NB4 (cell line): Measurements from ENCODE around the gene SETSIP.

Experiments used
- MYC ChIP-seq: IDR thresholded peaks from 2 replicates; pipeline ENCODE4 v1.6.1; 2011; ENCODE audit warnings: low read depth, low read length
- POLR2A ChIP-seq: IDR thresholded peaks from 2 replicates; pipeline ENCODE4 v1.6.1; 2011; ENCODE audit warnings: mild to moderate bottlenecking; ENCODE audit not compliant: insufficient read length; ENCODE audit errors: extremely low read depth
- TF ChIP-seq, protein P1 (sequence below): IDR thresholded peaks from one replicate; pipeline ENCODE4 v1.5.1; 2012; ENCODE audit warnings: low read depth, low read length
- TF ChIP-seq, protein P2 (sequence below): IDR thresholded peaks from 2 replicates; pipeline ENCODE4 v1.6.1; 2011; ENCODE audit warnings: low read depth, low read length

DNA sequence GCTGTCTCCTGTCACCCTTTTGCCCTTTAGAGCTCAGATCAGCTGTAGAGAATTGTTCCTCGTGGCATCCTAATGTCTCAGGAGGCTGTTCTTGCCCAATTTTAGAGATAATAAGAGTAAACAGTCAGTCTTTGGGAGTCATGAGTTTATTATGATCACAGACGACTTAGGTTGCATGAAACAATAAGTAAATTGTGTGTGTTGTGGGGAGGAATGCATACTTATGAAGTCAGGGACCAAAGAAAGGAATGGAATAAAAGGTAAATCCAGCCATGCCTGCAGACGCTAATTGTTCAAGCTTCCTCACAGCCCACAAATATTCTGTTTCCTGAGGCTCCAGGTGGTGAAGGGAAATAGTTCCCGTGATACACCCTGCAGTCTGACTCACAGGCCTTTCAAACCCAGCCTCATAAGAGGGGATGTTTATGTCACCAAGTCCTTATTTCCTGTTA is 44.5 kb downstream of the SETSIP start:
- TF ChIP-seq, protein P1, sequence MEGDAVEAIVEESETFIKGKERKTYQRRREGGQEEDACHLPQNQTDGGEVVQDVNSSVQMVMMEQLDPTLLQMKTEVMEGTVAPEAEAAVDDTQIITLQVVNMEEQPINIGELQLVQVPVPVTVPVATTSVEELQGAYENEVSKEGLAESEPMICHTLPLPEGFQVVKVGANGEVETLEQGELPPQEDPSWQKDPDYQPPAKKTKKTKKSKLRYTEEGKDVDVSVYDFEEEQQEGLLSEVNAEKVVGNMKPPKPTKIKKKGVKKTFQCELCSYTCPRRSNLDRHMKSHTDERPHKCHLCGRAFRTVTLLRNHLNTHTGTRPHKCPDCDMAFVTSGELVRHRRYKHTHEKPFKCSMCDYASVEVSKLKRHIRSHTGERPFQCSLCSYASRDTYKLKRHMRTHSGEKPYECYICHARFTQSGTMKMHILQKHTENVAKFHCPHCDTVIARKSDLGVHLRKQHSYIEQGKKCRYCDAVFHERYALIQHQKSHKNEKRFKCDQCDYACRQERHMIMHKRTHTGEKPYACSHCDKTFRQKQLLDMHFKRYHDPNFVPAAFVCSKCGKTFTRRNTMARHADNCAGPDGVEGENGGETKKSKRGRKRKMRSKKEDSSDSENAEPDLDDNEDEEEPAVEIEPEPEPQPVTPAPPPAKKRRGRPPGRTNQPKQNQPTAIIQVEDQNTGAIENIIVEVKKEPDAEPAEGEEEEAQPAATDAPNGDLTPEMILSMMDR: no peak
- TF ChIP-seq MYC: no peak
- TF ChIP-seq POLR2A: no peak
- TF ChIP-seq, protein P2, sequence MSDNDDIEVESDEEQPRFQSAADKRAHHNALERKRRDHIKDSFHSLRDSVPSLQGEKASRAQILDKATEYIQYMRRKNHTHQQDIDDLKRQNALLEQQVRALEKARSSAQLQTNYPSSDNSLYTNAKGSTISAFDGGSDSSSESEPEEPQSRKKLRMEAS: no peak
